NCI-H187 treated with DMSO at 0.1 percent for 48 hours (cell line): ENCODE data around the gene KCNH2.
A peak's percentile ranks its signal among the peaks of the same experiment; 100 is the strongest.

Experiments used
- DNase-seq: peaks from one replicate; lab custom pipeline; 2025; lab: John Stamatoyannopoulos, UW

KCNH2 gene

GRCh38 chr7:150994838-150995510 lies 16.9 kb upstream of the KCNH2 start:
- DNase-seq, result no peak

GRCh38 chr7:150994141-150994837 lies 16.2 kb upstream of the KCNH2 start:
- no peak for DNase-seq

- DNase-seq, result no peak
Measured at GRCh38 chr7:150993511-150993910, 15.4 kb upstream of the KCNH2 start.

GRCh38 chr7:150992833-150993302 lies 14.7 kb upstream of the KCNH2 start:
- no peak for DNase-seq

- DNase-seq, result no peak
Measured at GRCh38 chr7:150992051-150992640, 14.0 kb upstream of the KCNH2 start.

- no peak for DNase-seq
Measured at GRCh38 chr7:150990416-150991186, 12.5 kb upstream of the KCNH2 start, which contains the start of gene NOS3. TSS of gene NOS3 (plus strand) at chr7:150991017. CDS start at chr7:150993804, 2,787 bp downstream.

- no peak for DNase-seq
Measured at GRCh38 chr7:150989456-150989855, 11.3 kb upstream of the KCNH2 start.

- peak; percentile 36 for DNase-seq
Measured at GRCh38 chr7:150988230-150989226, 10.4 kb upstream of the KCNH2 start.

GRCh38 chr7:150986556-150986955 lies 8.4 kb upstream of the KCNH2 start:
- DNase-seq, result no peak

- peak; percentile 32 for DNase-seq
Measured at GRCh38 chr7:150986099-150986512, 8.0 kb upstream of the KCNH2 start.

GRCh38 chr7:150983893-150984368 lies 5.8 kb upstream of the KCNH2 start:
- no peak for DNase-seq

- DNase-seq, result no peak
Measured at GRCh38 chr7:150982351-150982750, 4.2 kb upstream of the KCNH2 start.

GRCh38 chr7:150981644-150982043 lies 3.5 kb upstream of the KCNH2 start:
- DNase-seq, result no peak

GRCh38 chr7:150980663-150981062 lies 2.5 kb upstream of the KCNH2 start:
- no peak for DNase-seq

GRCh38 chr7:150979713-150980390 lies 1.7 kb upstream of the KCNH2 start:
- DNase-seq, result no peak

GRCh38 chr7:150977382-150978125 lies 567 bp downstream of the KCNH2 start:
- no peak for DNase-seq

GRCh38 chr7:150976529-150977381 lies 1.4 kb downstream of the KCNH2 start:
- peak; percentile 93 for DNase-seq

GRCh38 chr7:150975536-150976319 lies 2.4 kb downstream of the KCNH2 start:
- DNase-seq, result no peak
